ENCODE results near the gene FMNL3. TPM values are rescaled to one million over a fixed set of nuclear protein-coding genes. Genes with fewer than 3 reads are reported as not detected.

Gene FMNL3
- total and polyA plus RNA-seq, 4 donors: 0.72 to 4.5 (median 2.6) TPM

DNA sequence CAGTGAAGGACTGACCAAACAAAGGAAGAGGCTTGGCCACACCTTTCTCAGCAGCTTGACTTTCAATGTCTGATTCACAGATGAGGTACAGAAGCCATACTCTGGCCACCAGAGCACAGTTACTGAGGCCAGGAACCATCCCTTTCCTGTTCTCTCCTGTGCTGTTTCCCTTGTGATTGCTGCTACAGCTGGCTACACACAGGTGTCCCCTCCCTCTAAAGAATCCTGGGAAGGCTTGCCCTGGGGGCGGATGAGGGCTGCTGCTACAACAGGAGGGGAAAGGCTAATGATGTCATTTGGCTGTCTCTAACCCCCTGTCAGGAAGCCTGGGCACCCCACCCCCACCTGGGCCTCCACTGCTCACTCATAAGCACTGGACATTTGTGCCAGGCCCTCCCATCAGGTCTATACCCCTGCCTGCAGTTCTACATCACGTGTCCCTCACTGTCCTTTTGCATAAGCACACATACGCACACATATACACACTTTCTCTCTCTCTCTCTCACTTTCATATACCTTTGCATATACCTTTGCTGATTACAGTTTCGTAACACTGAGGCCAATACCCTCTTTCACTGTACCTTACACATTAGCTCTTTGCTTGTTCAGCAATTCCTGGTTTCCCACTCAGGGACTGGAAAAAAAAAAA lies 42.5 kb downstream of the FMNL3 start:
- Histone ChIP-seq H3K36me3 (ENCODE audit: control insufficient read depth in 4 of 4, insufficient read depth in 3 of 4, low read depth in 1 of 4, low read length in 3 of 4) (no peaks in the 10 kb centered on the region), H3K9me3 (ENCODE audit: control insufficient read depth in 4 of 4, low read length in 3 of 4) (no peaks in the 10 kb centered on the region), H3K4me1 (ENCODE audit: control insufficient read depth in 4 of 4, insufficient read depth in 4 of 4, low read length in 3 of 4) (peaks cover 3 to 14% (median 7%) of the 10 kb centered on the region in 4 donors), H3K4me3 (ENCODE audit: low read depth in 1 of 3, low read length in 3 of 3) (no peak overlapping the region), H3K27ac (ENCODE audit: low read depth in 1 of 2, low read length in 2 of 2) (no peak overlapping the region), H3K9ac (ENCODE audit: low read depth in 1 of 2, low read length in 2 of 2) (no peak overlapping the region), H3K27me3 (ENCODE audit: control insufficient read depth in 4 of 4, insufficient read depth in 4 of 4, low read length in 3 of 4) (no peaks in the 10 kb centered on the region)
- no peak for DNase-seq (ENCODE audit: low spot score)
- TF ChIP-seq NR2F2 (IDR thresholded peaks at IDR 0.05) (no peak), SP1 (IDR thresholded peaks at IDR 0.05) (no peak), EGR1 (IDR thresholded peaks at IDR 0.05; ENCODE audit: low read depth in 2 of 2) (no peak), RXRA (IDR thresholded peaks at IDR 0.05) (no peak), YY1 (IDR thresholded peaks at IDR 0.05) (no peak), RAD21 (IDR thresholded peaks at IDR 0.05) (no peak), FOXA1 (IDR thresholded peaks at IDR 0.05) (no peak), HNF4A (conservative IDR thresholded peaks at IDR 0.05) (no peak), GABPA (IDR thresholded peaks at IDR 0.05 in 1 of 2, conservative IDR thresholded peaks at IDR 0.05 in 1 of 2) (no peak), JUND (IDR thresholded peaks at IDR 0.05) (no peak), TAF1 (conservative IDR thresholded peaks at IDR 0.05) (no peak), FOXA2 (IDR thresholded peaks at IDR 0.05) (no peak), HNF4G (IDR thresholded peaks at IDR 0.05) (no peak)
- TF ChIP-seq, protein P1, sequence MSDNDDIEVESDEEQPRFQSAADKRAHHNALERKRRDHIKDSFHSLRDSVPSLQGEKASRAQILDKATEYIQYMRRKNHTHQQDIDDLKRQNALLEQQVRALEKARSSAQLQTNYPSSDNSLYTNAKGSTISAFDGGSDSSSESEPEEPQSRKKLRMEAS (IDR thresholded peaks at IDR 0.05): no peak
- TF ChIP-seq, protein P2, sequence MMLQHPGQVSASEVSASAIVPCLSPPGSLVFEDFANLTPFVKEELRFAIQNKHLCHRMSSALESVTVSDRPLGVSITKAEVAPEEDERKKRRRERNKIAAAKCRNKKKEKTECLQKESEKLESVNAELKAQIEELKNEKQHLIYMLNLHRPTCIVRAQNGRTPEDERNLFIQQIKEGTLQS (IDR thresholded peaks at IDR 0.05): no peak
- TF ChIP-seq, protein P3, sequence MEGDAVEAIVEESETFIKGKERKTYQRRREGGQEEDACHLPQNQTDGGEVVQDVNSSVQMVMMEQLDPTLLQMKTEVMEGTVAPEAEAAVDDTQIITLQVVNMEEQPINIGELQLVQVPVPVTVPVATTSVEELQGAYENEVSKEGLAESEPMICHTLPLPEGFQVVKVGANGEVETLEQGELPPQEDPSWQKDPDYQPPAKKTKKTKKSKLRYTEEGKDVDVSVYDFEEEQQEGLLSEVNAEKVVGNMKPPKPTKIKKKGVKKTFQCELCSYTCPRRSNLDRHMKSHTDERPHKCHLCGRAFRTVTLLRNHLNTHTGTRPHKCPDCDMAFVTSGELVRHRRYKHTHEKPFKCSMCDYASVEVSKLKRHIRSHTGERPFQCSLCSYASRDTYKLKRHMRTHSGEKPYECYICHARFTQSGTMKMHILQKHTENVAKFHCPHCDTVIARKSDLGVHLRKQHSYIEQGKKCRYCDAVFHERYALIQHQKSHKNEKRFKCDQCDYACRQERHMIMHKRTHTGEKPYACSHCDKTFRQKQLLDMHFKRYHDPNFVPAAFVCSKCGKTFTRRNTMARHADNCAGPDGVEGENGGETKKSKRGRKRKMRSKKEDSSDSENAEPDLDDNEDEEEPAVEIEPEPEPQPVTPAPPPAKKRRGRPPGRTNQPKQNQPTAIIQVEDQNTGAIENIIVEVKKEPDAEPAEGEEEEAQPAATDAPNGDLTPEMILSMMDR (IDR thresholded peaks at IDR 0.05; ENCODE audit: low read depth, low read length, missing input control): no peak
- TF ChIP-seq, protein P4, sequence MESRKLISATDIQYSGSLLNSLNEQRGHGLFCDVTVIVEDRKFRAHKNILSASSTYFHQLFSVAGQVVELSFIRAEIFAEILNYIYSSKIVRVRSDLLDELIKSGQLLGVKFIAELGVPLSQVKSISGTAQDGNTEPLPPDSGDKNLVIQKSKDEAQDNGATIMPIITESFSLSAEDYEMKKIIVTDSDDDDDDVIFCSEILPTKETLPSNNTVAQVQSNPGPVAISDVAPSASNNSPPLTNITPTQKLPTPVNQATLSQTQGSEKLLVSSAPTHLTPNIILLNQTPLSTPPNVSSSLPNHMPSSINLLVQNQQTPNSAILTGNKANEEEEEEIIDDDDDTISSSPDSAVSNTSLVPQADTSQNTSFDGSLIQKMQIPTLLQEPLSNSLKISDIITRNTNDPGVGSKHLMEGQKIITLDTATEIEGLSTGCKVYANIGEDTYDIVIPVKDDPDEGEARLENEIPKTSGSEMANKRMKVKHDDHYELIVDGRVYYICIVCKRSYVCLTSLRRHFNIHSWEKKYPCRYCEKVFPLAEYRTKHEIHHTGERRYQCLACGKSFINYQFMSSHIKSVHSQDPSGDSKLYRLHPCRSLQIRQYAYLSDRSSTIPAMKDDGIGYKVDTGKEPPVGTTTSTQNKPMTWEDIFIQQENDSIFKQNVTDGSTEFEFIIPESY (IDR thresholded peaks at IDR 0.05): no peak
- TF ChIP-seq, protein P5, sequence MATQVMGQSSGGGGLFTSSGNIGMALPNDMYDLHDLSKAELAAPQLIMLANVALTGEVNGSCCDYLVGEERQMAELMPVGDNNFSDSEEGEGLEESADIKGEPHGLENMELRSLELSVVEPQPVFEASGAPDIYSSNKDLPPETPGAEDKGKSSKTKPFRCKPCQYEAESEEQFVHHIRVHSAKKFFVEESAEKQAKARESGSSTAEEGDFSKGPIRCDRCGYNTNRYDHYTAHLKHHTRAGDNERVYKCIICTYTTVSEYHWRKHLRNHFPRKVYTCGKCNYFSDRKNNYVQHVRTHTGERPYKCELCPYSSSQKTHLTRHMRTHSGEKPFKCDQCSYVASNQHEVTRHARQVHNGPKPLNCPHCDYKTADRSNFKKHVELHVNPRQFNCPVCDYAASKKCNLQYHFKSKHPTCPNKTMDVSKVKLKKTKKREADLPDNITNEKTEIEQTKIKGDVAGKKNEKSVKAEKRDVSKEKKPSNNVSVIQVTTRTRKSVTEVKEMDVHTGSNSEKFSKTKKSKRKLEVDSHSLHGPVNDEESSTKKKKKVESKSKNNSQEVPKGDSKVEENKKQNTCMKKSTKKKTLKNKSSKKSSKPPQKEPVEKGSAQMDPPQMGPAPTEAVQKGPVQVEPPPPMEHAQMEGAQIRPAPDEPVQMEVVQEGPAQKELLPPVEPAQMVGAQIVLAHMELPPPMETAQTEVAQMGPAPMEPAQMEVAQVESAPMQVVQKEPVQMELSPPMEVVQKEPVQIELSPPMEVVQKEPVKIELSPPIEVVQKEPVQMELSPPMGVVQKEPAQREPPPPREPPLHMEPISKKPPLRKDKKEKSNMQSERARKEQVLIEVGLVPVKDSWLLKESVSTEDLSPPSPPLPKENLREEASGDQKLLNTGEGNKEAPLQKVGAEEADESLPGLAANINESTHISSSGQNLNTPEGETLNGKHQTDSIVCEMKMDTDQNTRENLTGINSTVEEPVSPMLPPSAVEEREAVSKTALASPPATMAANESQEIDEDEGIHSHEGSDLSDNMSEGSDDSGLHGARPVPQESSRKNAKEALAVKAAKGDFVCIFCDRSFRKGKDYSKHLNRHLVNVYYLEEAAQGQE (IDR thresholded peaks at IDR 0.05): no peak
- WGBS: 89% methylated on average over 4 of the region's 4 CpGs

Data from liver (tissue), 9 donors.